ENCODE results near the gene GRB10.
"Not testable (repeated sequence)": the region's sequence is repeated elsewhere in the genome, so short reads cannot be mapped to it uniquely, and the experiment has no call there.

GRB10 gene

DNA sequence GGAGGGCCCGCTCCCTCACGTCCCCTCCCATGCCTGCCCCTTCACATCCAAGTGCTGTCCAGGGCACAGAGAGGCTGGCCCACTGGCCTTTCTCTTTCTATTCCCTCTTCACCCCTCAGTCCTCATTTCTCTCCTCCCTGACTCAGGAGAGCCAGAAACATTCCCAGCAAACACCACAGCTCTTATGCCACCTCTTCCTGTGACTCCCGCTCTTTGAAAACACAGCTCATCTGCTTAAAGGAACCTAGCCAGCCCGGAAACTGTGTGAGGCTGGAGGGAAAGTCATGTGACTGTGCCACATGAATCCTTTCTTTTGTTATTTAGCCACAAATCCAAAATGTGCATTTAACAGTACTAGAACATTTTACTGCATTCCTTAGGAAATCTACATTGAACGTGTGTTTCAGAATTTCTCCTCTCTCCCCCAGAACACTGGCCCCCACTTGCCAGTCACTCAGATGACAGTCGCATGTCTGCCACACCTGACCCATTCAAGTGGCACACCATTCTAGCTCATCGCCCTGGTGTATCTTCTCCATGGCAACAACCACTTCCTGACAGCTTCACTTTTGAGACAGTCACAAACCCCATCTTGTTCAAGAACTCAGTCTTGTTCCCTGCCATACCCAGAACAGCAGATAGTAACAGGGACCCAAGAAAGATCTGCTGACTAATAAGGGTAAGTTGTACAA lies 42.8 kb downstream of the GRB10 start:
- peak; percentile 69 for DNase-seq

DNA sequence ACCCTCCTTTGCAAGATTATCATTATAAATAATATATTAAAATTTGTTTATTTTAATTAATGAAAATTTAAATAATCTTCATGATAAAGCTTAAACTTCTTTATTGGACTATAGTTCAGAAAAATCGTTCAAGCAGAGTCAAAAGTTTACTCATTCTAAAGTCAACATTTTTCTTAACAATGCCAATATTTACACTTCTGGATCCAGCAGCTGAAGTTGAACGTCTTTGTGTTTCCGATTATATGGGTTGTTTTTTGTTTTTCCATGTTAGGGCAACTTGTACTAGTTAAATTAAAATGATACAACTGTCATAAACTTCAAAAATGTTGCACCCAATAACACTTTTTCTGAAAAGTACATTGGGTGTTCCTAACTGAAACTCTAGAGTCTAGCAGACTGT lies 43.8 kb downstream of the GRB10 start:
- DNase-seq = no peak

DNA sequence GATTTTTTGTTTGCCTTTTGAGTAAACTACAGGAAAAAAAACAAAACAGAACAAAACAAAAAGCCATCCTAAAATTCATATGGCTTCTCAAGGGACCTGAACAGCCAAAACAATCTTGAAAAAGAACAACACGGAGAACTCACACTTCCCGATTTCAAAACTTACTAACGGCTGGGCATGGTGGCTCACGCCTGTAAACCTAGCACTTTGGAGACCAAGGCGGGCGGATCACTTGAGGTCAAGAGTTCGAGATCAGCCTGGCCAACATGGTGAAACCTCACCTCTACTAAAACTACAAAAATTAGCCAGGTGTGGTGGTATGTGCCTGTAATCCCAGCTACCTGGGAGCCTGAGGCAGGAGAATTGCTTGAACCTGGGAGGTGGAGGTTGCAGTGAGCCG lies 46.9 kb downstream of the GRB10 start:
- DNase-seq = not testable (repeated sequence)

DNA sequence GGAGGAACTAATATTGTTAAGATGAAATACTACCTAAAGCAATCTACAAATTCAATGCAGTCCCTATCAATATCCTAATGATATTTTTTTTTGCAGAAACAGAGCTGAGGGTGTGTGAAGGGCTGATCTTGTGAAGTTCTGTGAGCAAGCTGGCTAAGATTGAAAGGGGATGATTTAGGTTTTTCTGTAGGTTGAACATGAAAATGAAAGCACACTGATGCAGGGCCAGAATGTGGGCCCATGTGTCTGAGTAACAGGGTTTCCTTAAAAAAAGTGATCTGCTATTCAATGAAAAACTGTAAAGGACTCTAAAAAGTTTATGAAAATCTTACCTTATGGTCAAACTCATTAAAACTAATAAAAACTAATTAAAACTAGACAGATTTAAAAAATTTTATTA lies 47.4 kb downstream of the GRB10 start:
- no peak for DNase-seq

DNA sequence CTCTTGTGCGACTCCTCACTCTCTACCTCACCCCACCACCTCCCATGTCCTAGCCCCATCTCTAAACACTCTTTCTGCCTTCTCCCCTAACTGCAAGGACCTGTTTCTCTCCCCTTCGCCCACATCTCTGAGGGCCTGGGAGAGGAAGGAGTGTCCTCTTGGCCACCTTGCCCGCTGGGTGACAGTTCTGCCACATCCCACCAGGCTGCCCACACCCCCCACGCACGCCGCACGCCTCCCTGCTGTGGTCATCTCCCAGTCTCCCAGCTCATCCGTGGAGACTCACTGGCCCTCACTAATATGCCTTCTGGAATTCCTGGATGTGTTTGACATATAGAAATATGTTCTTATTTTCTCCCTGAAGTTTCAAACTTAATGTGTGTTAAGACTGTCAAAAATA lies 48.5 kb downstream of the GRB10 start:
- DNase-seq = no peak

DNA sequence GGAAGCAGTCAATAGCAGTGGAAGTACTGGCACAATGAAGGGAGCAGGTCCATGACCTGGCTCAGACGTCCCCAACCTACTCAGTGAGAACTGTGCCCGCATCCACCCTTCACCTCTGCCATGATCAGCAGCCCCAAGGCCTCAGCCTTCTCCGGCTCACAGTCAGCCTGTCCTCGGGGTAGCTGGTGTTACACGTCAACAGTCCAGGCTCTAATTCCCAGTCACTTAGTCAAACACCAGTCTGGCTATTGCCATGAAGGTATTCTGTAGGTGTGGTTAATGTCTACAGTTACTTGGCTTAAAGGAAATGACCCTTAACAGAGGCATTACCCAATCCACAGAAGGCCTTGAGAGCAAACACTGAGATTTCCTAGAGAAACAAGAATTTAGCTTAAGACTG lies 49.1 kb downstream of the GRB10 start:
- no peak for DNase-seq

DNA sequence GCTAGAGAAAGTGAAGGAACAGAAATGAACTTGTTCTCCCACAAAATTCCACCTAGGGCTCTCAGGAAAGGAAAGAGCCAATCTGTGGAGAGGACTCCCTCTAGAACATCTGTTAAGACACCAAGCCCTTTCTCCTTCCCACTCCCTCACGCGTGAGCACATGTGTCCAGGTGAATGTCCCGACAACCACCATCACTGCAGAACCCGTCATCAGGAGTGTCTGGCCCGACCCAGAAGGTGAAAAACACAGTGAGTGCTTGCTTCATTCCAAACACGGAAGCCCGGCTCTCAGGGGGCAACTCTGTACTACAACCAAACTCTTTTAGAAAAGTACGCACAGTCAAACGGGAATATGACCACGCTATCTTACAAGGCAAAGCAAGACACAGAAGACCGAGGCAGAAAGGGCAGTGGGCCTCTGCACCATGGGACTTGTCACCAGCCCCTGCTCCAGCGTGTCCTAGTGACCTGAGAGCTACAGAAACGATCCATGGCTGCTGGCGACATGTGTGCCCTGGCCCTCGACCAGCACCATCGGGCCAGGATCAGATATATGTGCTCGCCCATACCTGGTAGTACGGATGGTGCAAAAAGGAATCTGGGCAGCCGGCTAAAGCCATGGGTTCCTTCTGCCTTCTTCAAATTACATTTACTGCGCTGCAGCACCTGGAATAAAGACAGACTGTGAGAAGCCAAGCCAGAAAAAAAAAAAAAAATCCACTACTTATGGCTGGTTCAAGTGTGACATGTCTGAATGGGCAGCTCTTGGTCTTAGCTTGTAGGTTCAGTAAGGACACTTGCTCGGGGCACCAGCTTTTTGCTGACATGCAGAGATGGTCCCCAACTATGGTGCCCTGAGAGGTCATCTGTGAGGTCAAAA lies 50.8 kb downstream of the GRB10 start:
- DNase-seq = no peak

DNA sequence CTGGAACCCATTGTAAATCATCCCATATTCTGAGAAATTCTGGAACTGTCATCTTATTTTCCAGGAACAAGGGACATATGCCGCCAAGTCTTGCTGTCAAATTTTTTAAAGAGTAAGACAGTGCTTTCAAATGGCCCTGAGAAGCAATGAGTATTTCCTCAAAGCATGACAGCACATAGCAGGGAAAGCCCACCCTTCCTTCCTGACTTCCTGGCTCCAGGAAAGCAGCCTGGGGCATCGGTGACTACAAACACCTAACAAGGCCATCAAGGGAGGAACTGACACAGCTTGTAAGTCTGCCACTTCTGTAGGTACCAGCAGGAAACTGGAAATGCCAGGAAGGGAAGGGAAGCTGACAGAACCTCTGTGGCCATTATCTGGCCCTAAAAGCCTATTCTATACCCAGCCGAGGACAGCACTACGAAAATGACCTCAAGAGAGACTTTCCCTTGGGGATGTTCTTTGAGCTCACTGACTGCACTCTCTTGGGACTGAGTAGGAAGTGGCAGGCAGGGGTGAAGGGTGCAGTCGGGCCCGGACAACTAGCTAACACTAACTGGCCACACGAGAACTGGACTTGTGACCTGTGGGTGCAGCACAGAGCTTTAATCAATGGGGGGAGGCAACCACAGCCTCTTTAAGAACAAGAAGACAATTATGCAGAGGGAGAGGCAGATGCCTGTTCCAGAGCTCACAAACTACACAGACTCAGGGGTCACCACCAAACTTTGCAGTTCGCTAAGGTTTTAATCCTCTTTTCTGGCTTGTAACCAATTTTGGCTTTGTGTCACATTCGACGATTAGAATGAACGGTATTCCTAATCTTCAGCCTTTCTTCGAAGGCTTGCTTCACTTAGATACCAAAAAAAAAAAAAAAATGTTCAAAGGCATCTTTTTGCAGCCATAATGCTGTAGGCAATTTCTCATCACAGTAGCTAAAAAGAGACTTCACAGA lies 52.0 kb downstream of the GRB10 start:
- DNase-seq = no peak

DNA sequence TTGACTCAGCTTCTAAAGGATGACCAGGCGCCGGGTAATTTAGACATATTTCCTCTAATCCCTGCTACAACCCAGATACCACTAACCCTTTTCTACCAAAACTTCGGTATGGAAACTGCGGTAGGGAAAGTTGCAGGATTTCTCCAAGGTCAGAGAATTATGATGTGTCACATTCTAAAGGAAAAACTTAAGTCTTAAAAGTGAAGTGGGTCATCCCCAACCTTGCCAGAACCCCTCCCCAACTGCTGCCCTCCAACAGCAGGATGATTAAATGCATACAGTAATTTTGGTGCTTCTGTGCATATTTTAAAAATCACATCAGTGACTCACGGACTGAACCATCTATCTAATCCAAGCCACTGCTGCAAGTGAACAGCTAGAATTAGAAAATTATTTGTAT lies 52.7 kb downstream of the GRB10 start:
- no peak for DNase-seq

DNA sequence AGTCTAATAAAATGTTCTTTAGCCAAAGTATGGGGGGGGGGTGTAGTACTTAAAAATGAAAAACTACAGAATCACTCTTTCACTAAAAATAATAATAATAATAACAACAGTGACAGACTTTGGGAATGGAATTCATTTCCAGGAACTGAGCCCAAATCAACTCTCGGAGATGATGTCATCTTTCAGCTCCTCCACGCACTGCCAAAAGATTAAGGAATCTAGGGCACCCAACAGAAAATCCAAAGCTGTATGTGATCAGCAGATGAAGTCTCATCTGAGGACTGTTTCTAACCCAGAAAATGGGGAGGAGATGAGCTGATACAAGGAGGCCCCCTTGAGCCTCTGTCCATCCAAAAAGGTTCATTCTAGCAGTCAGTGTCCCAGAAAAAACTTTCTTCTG lies 54.5 kb downstream of the GRB10 start:
- DNase-seq = no peak

DNA sequence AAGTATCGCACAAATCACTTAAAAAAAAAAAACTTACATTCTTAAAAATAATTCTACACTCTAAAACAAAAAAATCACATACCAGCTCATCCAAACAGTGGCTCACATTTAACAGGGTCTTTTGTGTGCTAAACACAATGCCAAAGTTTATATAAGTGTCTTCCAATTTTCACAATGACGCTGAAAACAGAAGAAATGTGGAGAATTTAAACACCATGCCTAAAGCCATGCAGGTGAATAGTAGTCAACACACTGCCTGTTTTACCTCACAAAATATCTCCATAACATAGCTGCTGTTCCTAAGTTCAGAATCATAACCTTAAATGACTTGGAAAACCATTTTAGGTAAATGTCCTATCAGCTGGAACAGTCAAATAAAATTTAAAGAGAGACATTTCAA lies 55.0 kb downstream of the GRB10 start:
- DNase-seq = no peak

DNA sequence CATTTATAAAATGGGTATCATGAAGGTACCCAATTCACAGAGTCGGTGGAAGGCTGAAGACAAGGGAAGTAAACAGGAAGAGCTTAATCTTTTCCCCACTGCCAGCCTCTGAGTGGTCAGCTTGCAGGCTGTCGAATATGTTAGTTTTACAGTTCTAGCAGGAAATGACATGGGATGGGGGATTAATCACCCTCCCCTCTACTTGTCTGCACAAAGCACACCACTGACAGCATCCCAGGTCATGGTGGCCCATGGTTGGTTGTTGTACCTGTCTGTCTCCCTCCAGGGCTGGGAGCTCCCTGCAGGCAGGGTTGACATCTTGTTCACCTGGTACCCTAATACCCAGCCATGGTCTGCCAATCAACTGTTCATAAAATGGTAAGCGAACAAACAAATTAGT lies 55.6 kb downstream of the GRB10 start:
- DNase-seq = no peak

DNA sequence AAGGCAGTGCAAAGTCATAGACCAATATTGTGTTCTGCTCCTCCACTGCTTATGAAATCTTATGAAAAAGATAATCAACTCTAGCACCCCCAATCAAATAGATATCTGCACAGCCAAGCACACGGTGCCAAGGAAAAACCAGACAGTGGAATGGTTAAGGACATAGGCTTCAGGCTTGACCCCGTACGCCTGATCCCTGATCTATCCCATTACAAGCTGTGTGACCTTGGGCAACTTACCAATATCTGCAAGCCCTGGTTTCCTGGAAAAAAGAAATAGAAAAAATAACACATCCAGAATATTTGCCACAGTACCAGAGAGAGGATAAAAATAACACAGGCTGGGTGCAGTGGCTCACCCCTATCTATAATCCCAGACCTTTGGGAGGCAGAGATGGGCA lies 56.9 kb downstream of the GRB10 start:
- no peak for DNase-seq

DNA sequence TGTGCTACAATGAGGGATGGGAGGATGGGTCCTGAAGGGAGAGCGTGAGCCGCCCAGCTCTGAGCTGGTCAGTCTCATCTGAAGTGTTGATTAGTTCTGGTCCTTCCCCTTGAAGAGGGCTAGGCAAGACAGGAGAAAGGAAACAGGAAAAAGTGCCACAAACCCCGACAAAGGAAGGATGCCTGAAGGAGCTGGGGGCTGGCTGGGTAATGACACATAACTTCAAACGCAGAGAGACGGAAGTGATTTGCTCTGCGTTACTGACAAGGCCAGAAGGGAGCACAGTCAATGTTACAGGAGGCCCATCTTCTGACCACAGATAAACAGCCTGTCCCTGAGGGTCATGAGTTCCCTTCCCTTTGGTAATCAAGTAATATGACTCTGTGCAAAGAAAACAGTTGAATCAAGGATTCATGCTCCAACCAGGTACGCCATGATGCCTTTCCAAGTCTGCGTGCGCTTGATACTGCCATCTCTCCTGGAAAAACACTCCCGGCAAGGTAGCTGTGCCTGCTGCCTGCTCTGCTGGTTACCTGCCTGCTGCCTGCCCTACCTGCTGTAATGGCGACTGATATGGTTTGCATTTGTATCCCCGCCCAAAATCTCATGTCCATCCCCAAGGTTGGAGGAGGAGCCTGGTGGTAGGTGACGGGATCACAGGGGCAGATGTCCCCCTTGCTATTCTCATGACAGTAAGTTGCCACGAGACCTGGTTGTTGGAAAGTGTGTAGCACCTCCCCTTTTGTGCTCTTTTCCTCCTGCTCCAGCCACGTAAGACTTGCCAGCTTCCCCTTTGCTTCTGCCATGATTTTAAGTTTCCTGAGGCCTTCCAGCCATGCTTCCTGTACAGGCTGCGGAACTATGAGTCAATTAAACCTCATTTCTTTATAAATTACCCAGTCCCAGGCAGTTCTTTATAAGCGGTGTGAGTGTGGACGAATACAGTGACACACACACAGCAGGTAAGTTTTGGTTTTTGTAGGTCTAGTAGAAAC lies 57.9 kb downstream of the GRB10 start:
- DNase-seq = no peak

DNA sequence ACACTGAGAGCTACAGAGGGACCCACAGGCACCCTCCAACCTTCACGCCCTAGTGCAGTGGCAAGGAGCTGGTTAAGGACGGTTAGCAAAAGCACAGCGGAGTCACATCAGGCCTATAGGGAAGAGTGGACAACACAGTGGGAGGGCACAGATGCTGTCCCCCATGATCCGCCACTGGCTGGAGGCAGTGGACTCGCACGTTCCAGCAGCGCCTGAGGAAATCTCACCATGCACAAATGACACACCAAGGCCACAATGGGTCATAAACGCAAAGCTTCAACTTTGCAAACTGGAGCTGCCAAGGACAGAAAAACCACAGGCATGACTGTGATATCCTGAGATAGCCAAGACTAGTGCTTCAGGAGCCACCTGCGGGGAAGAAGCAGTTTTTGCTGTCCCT lies 58.8 kb downstream of the GRB10 start:
- DNase-seq = no peak

DNA sequence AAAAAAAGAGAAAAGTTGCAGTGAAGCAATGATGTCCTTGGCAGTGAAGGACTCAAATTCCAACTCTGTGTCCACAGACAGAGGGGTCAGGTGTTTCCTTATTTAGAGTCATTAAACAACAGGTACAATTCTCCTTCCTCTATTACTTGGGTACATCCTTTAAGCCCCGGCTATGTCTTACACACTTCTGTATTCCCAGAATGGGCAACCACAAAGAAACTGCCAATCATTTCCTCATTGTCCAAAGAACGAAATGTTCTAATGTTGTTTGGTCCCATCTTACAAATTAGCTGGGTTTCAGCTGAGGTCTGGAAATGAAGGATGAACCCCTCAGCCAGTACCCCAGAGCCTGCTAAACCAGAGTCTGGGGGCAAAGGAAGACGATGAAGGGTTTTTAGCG lies 59.5 kb downstream of the GRB10 start:
- DNase-seq = no peak

DNA sequence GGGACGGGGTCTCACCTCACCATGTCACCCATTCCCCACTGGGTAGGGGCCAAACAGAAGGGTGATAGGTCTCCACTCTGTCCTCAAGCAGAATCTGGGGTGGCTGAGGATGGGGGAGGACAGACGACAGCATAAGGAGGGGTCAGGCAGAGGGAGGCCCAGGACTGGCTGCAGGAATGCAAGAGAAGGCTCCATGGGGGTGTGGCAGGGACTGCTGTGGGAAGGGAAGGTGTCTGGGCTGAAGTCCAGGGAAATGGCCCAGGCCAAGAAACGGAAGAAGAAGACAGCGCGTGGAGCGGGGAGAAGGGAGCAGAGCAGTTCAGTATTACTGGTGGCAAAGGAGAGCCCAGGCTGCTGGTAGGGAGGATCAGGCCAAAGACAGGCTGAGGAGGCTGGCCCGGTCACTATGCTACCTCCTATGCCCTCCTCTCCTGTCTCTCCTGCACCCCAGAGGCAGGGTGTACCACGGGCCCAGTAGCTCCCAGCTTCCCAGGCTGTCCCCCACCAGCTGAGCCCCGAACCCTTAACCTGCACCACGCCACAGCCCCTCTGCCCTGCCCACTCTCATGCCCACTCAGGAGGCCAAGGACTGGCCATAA lies 60.9 kb downstream of the GRB10 start:
- no peak for DNase-seq

DNA sequence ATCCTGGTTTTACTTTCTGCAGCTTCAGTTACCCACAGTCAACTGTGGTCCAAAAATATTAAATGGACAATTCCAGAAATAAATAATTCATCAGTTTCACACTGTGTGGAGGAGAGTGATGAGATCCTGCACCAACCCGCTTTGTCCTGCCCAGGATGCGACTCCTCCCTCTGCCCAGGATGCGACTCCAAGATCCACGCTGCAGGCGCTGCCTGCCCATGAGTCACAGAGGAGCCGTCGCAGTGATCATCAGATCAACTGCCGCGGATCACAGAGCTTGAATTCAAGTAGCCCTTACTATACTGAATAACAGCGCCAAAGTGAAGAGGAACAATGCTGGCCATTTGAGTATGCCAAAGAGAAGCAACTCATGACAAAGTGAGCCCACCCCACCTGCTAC lies 61.5 kb downstream of the GRB10 start:
- no peak for DNase-seq

DNA sequence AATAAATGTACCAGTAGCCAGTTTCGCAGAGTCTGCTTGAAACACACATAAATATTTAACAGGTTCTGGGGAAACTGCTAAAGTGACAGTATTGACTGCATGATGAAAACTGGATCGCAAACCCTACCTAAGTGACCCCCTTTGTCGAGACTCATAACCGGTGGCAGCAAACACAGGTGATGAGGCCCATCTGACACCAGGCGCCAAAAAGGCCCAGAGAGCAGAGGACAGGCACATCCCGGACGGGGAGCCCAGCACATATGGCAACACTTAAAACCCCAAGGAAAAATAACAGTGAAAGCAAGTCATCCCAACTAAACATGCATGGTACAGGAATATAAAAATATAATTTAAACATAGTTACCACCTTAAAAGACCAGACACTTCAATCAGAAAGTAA lies 62.4 kb downstream of the GRB10 start:
- DNase-seq = no peak

DNA sequence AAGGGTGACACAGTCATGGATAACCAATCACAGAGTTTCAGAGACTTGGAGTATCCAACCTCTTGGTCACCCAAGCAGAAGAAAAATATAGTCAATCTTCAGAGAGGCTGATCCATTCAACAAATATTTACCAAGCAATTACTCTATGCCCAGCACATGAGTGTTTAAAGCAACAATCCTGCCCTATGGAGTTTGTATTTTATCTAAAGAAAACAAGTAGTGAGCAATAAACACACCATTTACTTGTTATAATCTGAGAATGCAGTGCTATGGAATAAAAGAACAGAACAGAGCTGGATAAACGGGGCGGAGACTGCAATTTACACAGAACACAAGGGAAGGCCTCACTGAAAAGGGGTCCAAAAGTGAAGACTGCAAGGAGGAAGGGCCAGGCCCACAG lies 63.8 kb downstream of the GRB10 start:
- DNase-seq = no peak

DNA sequence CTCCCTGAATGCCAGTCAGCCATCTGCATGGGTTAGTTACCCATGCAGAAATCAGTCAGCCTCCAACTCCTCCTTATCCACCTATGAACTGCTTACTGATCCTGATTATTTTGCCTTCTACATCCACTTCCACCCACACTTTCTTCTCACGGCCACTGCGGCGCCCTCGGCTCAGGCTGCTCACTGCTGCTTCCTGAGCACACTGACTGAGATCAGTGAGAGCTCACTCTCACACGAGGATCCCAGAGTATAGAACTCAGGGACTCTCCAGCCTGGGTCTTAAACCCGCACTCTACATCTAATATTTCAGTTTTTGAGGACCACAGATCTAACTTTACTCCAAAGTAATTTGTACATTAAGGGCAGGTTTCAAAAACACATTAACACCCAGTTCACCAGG lies 64.4 kb downstream of the GRB10 start:
- DNase-seq = no peak

DNA sequence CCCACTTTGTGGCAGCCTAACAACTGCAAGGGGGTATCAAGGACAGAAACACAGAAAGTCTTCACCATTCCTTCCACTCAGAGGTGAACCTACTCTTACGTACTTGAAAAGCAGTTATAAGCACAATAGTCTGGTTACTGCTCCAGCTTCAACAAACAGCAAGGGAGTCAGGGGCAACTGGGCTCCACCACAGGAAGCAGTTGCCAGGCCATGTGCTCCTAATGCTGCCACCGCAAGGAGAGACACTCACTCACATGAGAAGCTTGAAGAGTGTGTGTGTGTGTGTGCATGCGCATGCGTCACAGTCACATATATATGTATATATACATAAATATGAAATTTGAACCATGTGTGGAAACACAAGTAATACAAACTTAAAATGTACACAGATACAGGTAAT lies 65.5 kb downstream of the GRB10 start:
- DNase-seq = no peak

Data from activated CD8-positive, alpha-beta memory T cell treated with anti-CD3 and anti-CD28 coated beads for 24 hours (primary cell).